ENCODE results near the gene CLASRP.

GRCh38 chr19:45040059-45040771 lies 1.4 kb downstream of the CLASRP start:
- TF ChIP-seq EZH2phosphoT487 (IDR thresholded peaks at IDR 0.05; ENCODE audit: borderline replicate concordance, low read length), result no peak
- no peak for TF ChIP-seq CTCF (IDR thresholded peaks at IDR 0.05; ENCODE audit: low read depth, low read length, poor library complexity, severe bottlenecking)
